Activated CD4-positive, alpha-beta T cell treated with anti-CD3 and anti-CD28 coated beads for 48 hours (primary cell): ENCODE results near the gene RIN3.

Experiments
- DNase-seq: peaks from one replicate; pipeline ENCODE4 v3.0.0-alpha.2; 2020

RIN3 gene

GRCh38 chr14:92556863-92557543 is 43.4 kb downstream of the RIN3 start:
- DNase-seq, result peak; percentile 16

GRCh38 chr14:92557544-92557912 is 43.9 kb downstream of the RIN3 start:
- no peak for DNase-seq

GRCh38 chr14:92558319-92558718 is 44.7 kb downstream of the RIN3 start:
- DNase-seq, result no peak

- DNase-seq, result no peak
Observed at GRCh38 chr14:92559486-92559885, 45.9 kb downstream of the RIN3 start.

GRCh38 chr14:92560106-92560865 is 46.7 kb downstream of the RIN3 start:
- DNase-seq, result peak; percentile 57

GRCh38 chr14:92561906-92562479 is 48.4 kb downstream of the RIN3 start:
- DNase-seq, result no peak

- no peak for DNase-seq
Observed at GRCh38 chr14:92563359-92563758, 49.8 kb downstream of the RIN3 start.

- DNase-seq, result no peak
Observed at GRCh38 chr14:92563765-92564285, 50.2 kb downstream of the RIN3 start.

GRCh38 chr14:92564344-92565039 is 50.9 kb downstream of the RIN3 start:
- no peak for DNase-seq

GRCh38 chr14:92565040-92565717 is 51.6 kb downstream of the RIN3 start:
- DNase-seq, result no peak

- no peak for DNase-seq
Observed at GRCh38 chr14:92565718-92566115, 52.1 kb downstream of the RIN3 start.

- no peak for DNase-seq
Observed at GRCh38 chr14:92567173-92567725, 53.7 kb downstream of the RIN3 start.

- DNase-seq, result no peak
Observed at GRCh38 chr14:92568621-92569479, 55.3 kb downstream of the RIN3 start.

GRCh38 chr14:92570674-92571262 is 57.2 kb downstream of the RIN3 start:
- DNase-seq, result no peak

GRCh38 chr14:92572050-92572449 is 58.5 kb downstream of the RIN3 start:
- DNase-seq, result no peak

- no peak for DNase-seq
Observed at GRCh38 chr14:92573761-92574498, 60.3 kb downstream of the RIN3 start.

- DNase-seq, result no peak
Observed at GRCh38 chr14:92575061-92575747, 61.6 kb downstream of the RIN3 start.

- no peak for DNase-seq
Observed at GRCh38 chr14:92575748-92576303, 62.2 kb downstream of the RIN3 start.

- peak; percentile 47 for DNase-seq
Observed at GRCh38 chr14:92577321-92577742, 63.8 kb downstream of the RIN3 start.
